Activated T-helper 1 cell treated with anti-CD3 and anti-CD28 coated beads, Interleukin-12 subunit alpha, Interleukin-12 subunit beta, Interleukin-2, Interleukin-4 antibody, amounts not matched to agents 30 ng/mL and 10 ng/mL and 1 ng/mL, durations not matched to agents 14 hours and 24 hours and 36 hours (primary cell): ENCODE measurements around the gene RRN3. TPM values are rescaled to one million over a fixed set of nuclear protein-coding genes. Genes with fewer than 3 reads are reported as not detected.
"Not testable (repeated sequence)": the region's sequence is repeated elsewhere in the genome, so short reads cannot be mapped to it uniquely, and the experiment has no call there.

ENCODE experiments used
- DNase-seq: peaks from one replicate; pipeline ENCODE4 v3.0.0; 2021; ENCODE audit warnings: low spot score
- H3K27ac Mint-ChIP-seq: one replicate; pipeline ENCODE4 v1.8.0; 2021; ENCODE audit warnings: mild to moderate bottlenecking, mixed read lengths
- H3K27me3 Mint-ChIP-seq: one replicate; pipeline ENCODE4 v1.8.0; 2022; ENCODE audit warnings: mild to moderate bottlenecking, moderate library complexity, mixed read lengths; ENCODE audit not compliant: insufficient read depth
- H3K36me3 Mint-ChIP-seq: one replicate; pipeline ENCODE4 v1.8.0; 2021; ENCODE audit warnings: low read depth, mixed read lengths
- H3K4me1 Mint-ChIP-seq: one replicate; pipeline ENCODE4 v1.8.0; 2021; ENCODE audit warnings: low read depth, mixed read lengths
- H3K4me3 Mint-ChIP-seq: one replicate; pipeline ENCODE4 v1.8.0; 2021; ENCODE audit warnings: mild to moderate bottlenecking, moderate library complexity, mixed read lengths
- H3K9me3 Mint-ChIP-seq: one replicate; pipeline ENCODE4 v1.8.0; 2021; ENCODE audit warnings: mixed read lengths
- intact Hi-C: fragments of 100-400 bp; cut with micrococcal nuclease; formaldehyde crosslinking; loops from one replicate; pipeline ENCODE4 v1.15.1; 2024
- total RNA-seq: library from RNA; stranded (reverse); gene quantifications from 2 replicates; pipeline ENCODE4 v1.2.3, GENCODE V29; 2022

The RRN3 gene
- total RNA-seq, 1 donor from 2014 or later: 36.1 TPM

DNA sequence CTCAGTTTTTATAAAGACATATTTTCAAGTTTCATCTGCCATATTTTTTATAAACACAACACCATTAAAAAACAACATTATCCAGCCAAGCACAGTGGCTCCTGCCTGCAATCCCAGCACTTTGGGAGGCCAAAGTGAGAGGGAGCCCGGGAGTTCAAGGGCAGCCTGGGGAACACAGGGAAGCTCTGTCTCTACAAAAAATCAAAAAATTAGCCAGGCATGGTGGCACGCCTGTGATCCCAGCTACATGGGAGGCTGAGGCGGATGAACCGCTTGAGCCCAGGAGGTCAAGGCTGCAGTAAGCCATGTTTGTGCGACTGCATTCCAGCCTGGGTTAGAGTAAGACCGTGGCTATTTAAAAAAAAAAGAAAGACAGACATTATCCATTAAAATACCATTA, 21.0 kb downstream of the RRN3 start:
- no peak for DNase-seq
- Mint-ChIP-seq H3K27ac (no peak overlapping the region), H3K4me3 (no peak overlapping the region), H3K9me3 (no peaks in the 10 kb centered on the region), H3K4me1 (peaks cover 7% of the 10 kb centered on the region), H3K36me3 (peaks cover 43% of the 10 kb centered on the region), H3K27me3 (no peaks in the 10 kb centered on the region)
- intact Hi-C loops: no loop called here

DNA sequence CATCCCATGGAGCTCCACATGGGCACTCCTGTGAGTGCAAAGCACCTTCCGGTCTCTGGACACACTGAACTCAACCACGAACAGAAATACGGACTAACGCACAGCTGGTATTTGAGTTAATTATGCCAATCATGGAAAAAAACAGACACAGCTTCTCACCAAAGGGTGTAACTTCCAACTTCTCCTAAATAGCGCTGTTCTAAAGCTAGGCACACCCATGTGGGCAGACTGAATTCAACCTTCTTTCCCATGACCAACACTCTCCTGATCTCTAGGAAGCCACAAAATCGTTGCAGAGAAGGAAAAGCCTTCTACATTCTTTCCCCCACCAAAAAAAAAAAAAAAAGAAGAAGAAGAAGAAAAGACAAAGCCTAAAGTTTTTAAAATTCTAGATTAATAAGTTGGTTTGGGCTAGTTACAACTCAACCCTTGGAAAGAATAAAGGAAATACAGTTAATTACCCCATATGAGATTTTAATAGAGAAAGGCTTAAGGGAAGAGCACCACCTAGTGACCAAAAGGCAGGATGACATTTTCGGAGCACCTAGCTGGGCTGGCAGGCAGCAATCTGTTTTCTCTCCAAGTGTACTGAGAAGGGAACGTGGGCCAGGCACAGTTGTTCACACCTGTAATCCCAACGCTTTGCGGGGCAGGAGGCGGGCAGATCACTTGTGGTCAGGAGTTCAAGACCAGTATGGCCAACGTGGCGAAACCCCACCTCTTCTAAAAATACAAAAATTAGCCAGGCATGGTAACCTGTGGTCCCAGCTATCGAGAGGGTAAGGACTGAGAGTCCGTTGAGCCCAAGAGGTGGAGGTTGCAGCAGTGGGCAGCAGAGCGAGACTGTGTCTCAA, 21.9 kb downstream of the RRN3 start:
- H3K9me3 Mint-ChIP-seq, intact Hi-C loops, H3K4me3 Mint-ChIP-seq, H3K27me3 Mint-ChIP-seq, H3K27ac Mint-ChIP-seq, DNase-seq, H3K4me1 Mint-ChIP-seq: not testable (repeated sequence)
- peaks cover 36% of the 10 kb centered on the region for H3K36me3 Mint-ChIP-seq

GRCh38 chr16:15071013-15071412, 23.1 kb downstream of the RRN3 start:
- H3K4me3 Mint-ChIP-seq, DNase-seq, H3K27me3 Mint-ChIP-seq, H3K27ac Mint-ChIP-seq, H3K4me1 Mint-ChIP-seq, H3K9me3 Mint-ChIP-seq, intact Hi-C loops: not testable (repeated sequence)
- peaks cover 29% of the 10 kb centered on the region for H3K36me3 Mint-ChIP-seq

DNA sequence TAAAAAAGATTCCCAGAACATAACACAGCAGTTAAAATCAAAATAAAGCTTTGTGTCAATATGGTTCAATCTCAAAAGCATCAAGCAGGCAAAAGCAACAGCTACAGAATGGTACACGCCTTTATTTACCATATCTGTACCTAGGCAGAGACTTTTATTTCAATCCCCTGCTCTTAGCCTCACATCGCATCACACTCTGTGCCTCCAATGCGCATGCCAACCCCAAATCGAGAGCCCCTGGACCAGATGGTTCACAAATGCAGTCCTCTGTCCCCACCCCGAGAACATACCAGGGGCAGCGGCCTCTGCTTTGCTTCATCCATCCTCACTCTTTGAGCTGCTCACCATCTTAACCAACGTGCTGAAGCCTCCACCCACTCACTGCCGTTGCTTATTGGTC, 27.4 kb downstream of the RRN3 start:
- H3K4me3 Mint-ChIP-seq, H3K9me3 Mint-ChIP-seq, H3K27me3 Mint-ChIP-seq, intact Hi-C loops, H3K4me1 Mint-ChIP-seq, H3K27ac Mint-ChIP-seq, DNase-seq: not testable (repeated sequence)
- H3K36me3 Mint-ChIP-seq: peaks cover 20% of the 10 kb centered on the region

GRCh38 chr16:15065961-15066360, 28.1 kb downstream of the RRN3 start:
- H3K9me3 Mint-ChIP-seq, H3K27ac Mint-ChIP-seq, DNase-seq, intact Hi-C loops, H3K4me1 Mint-ChIP-seq, H3K4me3 Mint-ChIP-seq, H3K27me3 Mint-ChIP-seq: not testable (repeated sequence)
- H3K36me3 Mint-ChIP-seq: peaks cover 28% of the 10 kb centered on the region

GRCh38 chr16:15062085-15062810, 31.8 kb downstream of the RRN3 start:
- DNase-seq, H3K4me1 Mint-ChIP-seq, H3K9me3 Mint-ChIP-seq, H3K4me3 Mint-ChIP-seq, H3K27me3 Mint-ChIP-seq, intact Hi-C loops: not testable (repeated sequence)
- Mint-ChIP-seq H3K36me3 (peaks cover 39% of the 10 kb centered on the region), H3K27ac (peak overlapping the region; percentile 23)

DNA sequence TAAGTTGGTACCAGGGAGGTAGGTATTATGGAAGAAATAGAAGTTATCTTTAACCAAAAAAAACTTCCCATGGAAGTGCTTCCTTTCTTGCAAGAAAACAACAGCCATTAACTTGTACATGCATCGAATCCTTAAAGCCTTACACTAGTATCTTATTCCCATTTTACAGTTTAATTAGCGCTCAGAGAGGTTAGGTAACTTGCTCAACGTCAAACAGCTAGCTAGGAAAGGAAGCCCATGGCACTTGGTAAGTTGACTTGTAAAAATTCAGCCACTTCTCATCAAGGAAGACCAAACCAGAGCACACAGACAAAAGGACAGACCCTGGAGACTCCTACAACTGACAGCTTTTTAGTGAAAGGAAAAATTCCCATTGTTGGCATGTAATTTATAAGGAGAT, 34.7 kb downstream of the RRN3 start:
- intact Hi-C loops: loop anchor here (5.0 kb wide), 1 partner anchor 583 kb away; the partner anchor contains the start of gene MARF1
- Mint-ChIP-seq H3K27ac (no peak overlapping the region), H3K36me3 (peaks cover 33% of the 10 kb centered on the region), H3K4me3 (no peak overlapping the region), H3K4me1 (peaks cover 16% of the 10 kb centered on the region), H3K9me3 (no peaks in the 10 kb centered on the region), H3K27me3 (no peaks in the 10 kb centered on the region)
- no peak for DNase-seq

DNA sequence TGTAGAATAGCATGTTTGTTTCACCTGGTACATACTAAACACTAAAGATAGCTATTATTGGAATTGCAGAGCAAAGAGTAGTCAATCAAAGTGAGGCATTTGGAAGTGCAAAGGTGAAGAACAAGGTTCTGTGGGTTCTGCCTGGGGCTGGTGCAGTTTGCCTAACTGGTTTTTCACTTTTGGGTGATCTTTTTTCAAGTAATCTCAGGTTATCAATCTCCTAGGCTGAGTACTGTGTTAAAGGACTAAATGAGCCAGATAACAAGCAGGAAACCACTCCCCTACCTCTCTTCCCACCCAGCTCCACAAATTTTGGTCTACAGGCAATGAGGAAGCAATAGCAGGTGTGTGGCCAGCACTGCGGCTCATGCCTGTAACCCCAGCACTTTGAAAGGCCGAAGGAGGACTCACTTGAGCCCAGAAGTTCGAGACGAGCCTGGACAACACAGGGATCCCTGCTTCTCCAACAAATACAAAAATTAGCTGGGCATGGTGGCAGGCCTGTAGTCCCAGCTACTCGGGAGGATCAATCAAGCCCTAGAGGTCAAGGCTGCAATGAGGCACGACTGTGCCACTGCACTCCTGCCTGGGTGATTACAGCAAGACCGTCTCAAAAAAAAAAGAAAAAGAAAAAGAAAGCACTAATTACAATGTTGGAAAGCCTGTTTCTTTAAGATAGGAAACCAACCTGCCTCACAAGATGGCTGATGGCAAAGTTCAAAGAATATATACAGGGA, 36.2 kb downstream of the RRN3 start:
- H3K27me3 Mint-ChIP-seq: no peaks in the 10 kb centered on the region
- peaks cover 21% of the 10 kb centered on the region for H3K4me1 Mint-ChIP-seq
- no peak overlapping the region for H3K4me3 Mint-ChIP-seq
- H3K9me3 Mint-ChIP-seq: no peaks in the 10 kb centered on the region
- H3K27ac Mint-ChIP-seq: no peak overlapping the region
- peaks cover 30% of the 10 kb centered on the region for H3K36me3 Mint-ChIP-seq
- no peak for DNase-seq
- intact Hi-C loops: loop anchor here (2.0 to 5.0 kb wide), 2 partner anchors 83 to 584 kb away; partner anchors contain the start of genes MARF1 and PDXDC1

DNA sequence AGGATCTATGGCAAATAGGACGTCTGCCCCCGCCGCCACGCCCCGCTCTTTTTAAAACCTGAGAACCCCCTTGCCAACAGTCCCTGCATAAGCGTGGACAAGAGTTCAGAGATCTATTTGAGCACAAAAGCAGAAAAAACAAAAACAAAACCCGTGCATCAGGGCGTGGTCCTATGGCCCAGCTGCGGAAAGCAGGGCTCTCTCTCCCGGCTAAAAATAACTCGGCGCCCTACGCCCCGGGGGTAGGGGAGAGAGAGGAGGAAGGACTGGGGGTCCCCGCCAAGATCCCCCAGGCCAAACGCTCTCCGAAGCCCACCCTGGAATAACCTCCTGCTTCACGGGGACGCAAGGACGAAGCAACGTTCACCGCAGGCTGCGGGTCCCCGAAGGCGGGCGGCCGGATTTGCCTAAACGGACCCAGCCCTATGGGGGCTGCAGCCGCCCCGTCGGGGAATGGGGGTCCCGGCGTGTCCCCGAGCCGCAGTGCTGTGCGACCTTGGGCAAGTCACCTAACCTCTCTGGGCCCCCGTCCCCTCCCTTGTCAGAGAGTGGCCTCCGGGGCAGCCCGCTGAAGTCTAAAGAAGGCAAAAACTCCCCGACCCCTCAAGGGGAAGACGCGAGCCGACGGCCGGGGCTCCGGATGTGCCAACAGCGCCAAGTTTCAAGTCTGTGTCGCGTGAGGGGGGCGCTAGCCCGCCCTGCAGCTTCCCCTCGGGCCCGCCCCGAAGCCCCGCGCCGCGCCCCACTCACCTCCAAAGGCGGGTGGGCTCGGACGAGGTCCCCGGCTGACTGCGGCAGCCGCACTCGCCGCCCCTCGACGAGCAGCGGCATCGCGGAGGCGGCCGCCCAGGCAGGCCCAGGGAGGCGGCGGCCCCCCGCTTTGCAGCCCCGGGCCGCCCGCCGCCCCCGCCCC, 38.7 kb downstream of the RRN3 start:
- H3K9me3 Mint-ChIP-seq: no peaks in the 10 kb centered on the region
- no peak for DNase-seq
- H3K27ac Mint-ChIP-seq: peak overlapping the region; percentile 51
- peak overlapping the region; percentile 89 for H3K4me3 Mint-ChIP-seq
- intact Hi-C loops: loop anchor here (2.0 to 5.0 kb wide), 2 partner anchors 81 to 587 kb away; partner anchors contain the start of genes MARF1 and PDXDC1
- H3K27me3 Mint-ChIP-seq: no peaks in the 10 kb centered on the region
- peaks cover 15% of the 10 kb centered on the region for H3K4me1 Mint-ChIP-seq
- H3K36me3 Mint-ChIP-seq: peaks cover 9% of the 10 kb centered on the region

GRCh38 chr16:15054357-15055140, 39.5 kb downstream of the RRN3 start:
- Mint-ChIP-seq H3K4me3 (peak overlapping the region; percentile 89), H3K27ac (peak overlapping the region; percentile 51), H3K36me3 (peaks cover 4% of the 10 kb centered on the region), H3K4me1 (peaks cover 15% of the 10 kb centered on the region), H3K9me3 (no peaks in the 10 kb centered on the region), H3K27me3 (no peaks in the 10 kb centered on the region)
- intact Hi-C loops: loop anchor here (5.0 kb wide), 1 partner anchor 588 kb away; the partner anchor contains the start of gene MARF1
- DNase-seq: no peak

DNA sequence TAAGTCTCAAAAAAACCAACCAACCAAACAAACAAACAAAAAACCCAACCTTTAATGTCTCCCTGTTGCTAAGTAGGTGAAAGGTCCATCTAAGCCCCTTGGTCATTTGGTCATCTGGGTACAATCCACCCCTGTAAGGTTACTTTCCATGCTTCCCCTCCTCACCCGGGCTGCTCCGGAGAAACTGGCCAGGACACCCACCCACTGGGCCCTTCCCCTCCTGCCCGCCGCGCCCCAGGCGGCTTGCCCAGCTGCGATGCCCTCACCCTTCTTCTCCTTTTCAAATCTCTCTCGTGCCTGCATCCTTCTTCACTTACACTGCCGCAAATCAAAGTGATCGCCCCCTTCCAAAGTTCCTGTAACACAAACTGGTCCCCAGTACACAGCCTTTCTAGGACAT, 40.2 kb downstream of the RRN3 start:
- Mint-ChIP-seq H3K4me3 (peak overlapping the region; percentile 89), H3K27ac (no peak overlapping the region), H3K27me3 (no peaks in the 10 kb centered on the region), H3K9me3 (no peaks in the 10 kb centered on the region), H3K4me1 (peaks cover 15% of the 10 kb centered on the region), H3K36me3 (no peaks in the 10 kb centered on the region)
- no peak for DNase-seq
- intact Hi-C loops: no loop called here
